K562 (cell line): ENCODE results near the gene KIAA0825. TPM values are rescaled to one million over a fixed set of nuclear protein-coding genes. Genes with fewer than 3 reads are reported as not detected.

Source experiments
- HDAC3 ChIP-seq: fragments of 450-650 bp; IDR thresholded peaks from 2 replicates; pipeline ENCODE4 v1.6.1; 2018; ENCODE audit warnings: borderline replicate concordance, mild to moderate bottlenecking, moderate library complexity; ENCODE audit not compliant: partially characterized antibody
- ZNF778 ChIP-seq: fragments of 450-650 bp; formaldehyde crosslinking; IDR thresholded peaks from 2 replicates; pipeline ENCODE4 v1.4.0; 2020; ENCODE audit warnings: mild to moderate bottlenecking, moderate library complexity
- polyA plus RNA-seq, 8 experiments: library from polyadenylated mRNA; depleted of rRNA in 4 of 8; stranded (reverse) in 5 of 8; unstranded in 3 of 8; fragments of >200 nt; fragmentation: Nextera tagmentation in 2 of 8; fragmentation: Illumina TruSeq in 1 of 8; extraction: Ambion mirVana in 2 of 8; extraction: Trizol in 1 of 8; gene quantifications; 2 replicates each; pipeline versions ENCODE4 v1.2.1 to v1.2.3, GENCODE V29; 2011 to 2014; ENCODE audit warnings: inconsistent platforms in 1 of 8, missing spikeins in 1 of 8
- total RNA-seq, 7 experiments: library from RNA; depleted of rRNA in 6 of 7; stranded (reverse); fragments of >200 nt in 6 of 7; fragmentation: Illumina TruSeq in 2 of 7; extraction: Trizol in 2 of 7; gene quantifications; 2 replicates each; pipeline versions ENCODE4 v1.2.1 to v1.2.3, GENCODE V29; 2011 to 2021; ENCODE audit warnings: low replicate concordance in 1 of 7
- TF ChIP-seq, protein P1 (sequence below), 2 experiments: fragments of 150-350 bp in 1 of 2; IDR thresholded peaks; 2 replicates each; pipeline ENCODE4 v1.6.1; 2012 to 2016; ENCODE audit warnings: low read depth in 2 of 2, low read length in 2 of 2, mild to moderate bottlenecking in 1 of 2, moderate library complexity in 1 of 2
- TF ChIP-seq, protein P2 (sequence below): fragments of 450-650 bp; IDR thresholded peaks from 2 replicates; pipeline ENCODE4 v1.6.1; 2016; ENCODE audit warnings: mild to moderate bottlenecking, moderate library complexity
- TF ChIP-seq, protein P3 (sequence below): sonication (generic); formaldehyde crosslinking; IDR thresholded peaks from 2 replicates; pipeline ENCODE4 v1.8.0; 2023; ENCODE audit warnings: mild to moderate bottlenecking, missing genetic modification reagents

The KIAA0825 gene
- total and polyA plus RNA-seq, 9 of the 15 experiments (the other 6 are each of a cell fraction or from before 2014, with no cell fraction given) = 0.05 to 0.36 (median 0.16) TPM; not detected in 1

DNA sequence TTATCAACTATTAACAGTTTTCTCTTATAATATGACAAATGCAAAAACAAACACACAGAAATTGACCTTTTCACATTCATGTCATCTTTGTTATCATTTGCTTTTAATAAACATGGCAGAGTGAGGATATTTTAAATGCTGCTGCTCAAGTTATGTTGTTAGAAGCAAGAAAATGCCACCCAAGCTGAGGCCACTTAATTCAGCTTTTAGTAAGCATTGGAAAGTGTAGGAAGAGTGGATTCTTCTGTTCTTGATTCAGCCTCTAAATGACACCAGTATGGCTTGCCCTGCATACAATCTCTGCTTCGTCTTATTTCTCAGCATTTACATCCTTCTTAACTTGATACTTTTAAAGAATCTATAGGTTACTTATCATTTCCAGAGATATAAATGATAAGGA lies 456.6 kb downstream of the KIAA0825 start (continued):
- TF ChIP-seq, protein P1, sequence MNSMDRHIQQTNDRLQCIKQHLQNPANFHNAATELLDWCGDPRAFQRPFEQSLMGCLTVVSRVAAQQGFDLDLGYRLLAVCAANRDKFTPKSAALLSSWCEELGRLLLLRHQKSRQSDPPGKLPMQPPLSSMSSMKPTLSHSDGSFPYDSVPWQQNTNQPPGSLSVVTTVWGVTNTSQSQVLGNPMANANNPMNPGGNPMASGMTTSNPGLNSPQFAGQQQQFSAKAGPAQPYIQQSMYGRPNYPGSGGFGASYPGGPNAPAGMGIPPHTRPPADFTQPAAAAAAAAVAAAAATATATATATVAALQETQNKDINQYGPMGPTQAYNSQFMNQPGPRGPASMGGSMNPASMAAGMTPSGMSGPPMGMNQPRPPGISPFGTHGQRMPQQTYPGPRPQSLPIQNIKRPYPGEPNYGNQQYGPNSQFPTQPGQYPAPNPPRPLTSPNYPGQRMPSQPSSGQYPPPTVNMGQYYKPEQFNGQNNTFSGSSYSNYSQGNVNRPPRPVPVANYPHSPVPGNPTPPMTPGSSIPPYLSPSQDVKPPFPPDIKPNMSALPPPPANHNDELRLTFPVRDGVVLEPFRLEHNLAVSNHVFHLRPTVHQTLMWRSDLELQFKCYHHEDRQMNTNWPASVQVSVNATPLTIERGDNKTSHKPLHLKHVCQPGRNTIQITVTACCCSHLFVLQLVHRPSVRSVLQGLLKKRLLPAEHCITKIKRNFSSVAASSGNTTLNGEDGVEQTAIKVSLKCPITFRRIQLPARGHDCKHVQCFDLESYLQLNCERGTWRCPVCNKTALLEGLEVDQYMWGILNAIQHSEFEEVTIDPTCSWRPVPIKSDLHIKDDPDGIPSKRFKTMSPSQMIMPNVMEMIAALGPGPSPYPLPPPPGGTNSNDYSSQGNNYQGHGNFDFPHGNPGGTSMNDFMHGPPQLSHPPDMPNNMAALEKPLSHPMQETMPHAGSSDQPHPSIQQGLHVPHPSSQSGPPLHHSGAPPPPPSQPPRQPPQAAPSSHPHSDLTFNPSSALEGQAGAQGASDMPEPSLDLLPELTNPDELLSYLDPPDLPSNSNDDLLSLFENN (IDR thresholded peaks at IDR 0.05; ENCODE audit: low read depth in 2 of 2, low read length in 2 of 2) = no peak
- TF ChIP-seq ZNF778 (CRISPR knock-in tag) = no peak
- TF ChIP-seq HDAC3 = no peak
- TF ChIP-seq, protein P2, sequence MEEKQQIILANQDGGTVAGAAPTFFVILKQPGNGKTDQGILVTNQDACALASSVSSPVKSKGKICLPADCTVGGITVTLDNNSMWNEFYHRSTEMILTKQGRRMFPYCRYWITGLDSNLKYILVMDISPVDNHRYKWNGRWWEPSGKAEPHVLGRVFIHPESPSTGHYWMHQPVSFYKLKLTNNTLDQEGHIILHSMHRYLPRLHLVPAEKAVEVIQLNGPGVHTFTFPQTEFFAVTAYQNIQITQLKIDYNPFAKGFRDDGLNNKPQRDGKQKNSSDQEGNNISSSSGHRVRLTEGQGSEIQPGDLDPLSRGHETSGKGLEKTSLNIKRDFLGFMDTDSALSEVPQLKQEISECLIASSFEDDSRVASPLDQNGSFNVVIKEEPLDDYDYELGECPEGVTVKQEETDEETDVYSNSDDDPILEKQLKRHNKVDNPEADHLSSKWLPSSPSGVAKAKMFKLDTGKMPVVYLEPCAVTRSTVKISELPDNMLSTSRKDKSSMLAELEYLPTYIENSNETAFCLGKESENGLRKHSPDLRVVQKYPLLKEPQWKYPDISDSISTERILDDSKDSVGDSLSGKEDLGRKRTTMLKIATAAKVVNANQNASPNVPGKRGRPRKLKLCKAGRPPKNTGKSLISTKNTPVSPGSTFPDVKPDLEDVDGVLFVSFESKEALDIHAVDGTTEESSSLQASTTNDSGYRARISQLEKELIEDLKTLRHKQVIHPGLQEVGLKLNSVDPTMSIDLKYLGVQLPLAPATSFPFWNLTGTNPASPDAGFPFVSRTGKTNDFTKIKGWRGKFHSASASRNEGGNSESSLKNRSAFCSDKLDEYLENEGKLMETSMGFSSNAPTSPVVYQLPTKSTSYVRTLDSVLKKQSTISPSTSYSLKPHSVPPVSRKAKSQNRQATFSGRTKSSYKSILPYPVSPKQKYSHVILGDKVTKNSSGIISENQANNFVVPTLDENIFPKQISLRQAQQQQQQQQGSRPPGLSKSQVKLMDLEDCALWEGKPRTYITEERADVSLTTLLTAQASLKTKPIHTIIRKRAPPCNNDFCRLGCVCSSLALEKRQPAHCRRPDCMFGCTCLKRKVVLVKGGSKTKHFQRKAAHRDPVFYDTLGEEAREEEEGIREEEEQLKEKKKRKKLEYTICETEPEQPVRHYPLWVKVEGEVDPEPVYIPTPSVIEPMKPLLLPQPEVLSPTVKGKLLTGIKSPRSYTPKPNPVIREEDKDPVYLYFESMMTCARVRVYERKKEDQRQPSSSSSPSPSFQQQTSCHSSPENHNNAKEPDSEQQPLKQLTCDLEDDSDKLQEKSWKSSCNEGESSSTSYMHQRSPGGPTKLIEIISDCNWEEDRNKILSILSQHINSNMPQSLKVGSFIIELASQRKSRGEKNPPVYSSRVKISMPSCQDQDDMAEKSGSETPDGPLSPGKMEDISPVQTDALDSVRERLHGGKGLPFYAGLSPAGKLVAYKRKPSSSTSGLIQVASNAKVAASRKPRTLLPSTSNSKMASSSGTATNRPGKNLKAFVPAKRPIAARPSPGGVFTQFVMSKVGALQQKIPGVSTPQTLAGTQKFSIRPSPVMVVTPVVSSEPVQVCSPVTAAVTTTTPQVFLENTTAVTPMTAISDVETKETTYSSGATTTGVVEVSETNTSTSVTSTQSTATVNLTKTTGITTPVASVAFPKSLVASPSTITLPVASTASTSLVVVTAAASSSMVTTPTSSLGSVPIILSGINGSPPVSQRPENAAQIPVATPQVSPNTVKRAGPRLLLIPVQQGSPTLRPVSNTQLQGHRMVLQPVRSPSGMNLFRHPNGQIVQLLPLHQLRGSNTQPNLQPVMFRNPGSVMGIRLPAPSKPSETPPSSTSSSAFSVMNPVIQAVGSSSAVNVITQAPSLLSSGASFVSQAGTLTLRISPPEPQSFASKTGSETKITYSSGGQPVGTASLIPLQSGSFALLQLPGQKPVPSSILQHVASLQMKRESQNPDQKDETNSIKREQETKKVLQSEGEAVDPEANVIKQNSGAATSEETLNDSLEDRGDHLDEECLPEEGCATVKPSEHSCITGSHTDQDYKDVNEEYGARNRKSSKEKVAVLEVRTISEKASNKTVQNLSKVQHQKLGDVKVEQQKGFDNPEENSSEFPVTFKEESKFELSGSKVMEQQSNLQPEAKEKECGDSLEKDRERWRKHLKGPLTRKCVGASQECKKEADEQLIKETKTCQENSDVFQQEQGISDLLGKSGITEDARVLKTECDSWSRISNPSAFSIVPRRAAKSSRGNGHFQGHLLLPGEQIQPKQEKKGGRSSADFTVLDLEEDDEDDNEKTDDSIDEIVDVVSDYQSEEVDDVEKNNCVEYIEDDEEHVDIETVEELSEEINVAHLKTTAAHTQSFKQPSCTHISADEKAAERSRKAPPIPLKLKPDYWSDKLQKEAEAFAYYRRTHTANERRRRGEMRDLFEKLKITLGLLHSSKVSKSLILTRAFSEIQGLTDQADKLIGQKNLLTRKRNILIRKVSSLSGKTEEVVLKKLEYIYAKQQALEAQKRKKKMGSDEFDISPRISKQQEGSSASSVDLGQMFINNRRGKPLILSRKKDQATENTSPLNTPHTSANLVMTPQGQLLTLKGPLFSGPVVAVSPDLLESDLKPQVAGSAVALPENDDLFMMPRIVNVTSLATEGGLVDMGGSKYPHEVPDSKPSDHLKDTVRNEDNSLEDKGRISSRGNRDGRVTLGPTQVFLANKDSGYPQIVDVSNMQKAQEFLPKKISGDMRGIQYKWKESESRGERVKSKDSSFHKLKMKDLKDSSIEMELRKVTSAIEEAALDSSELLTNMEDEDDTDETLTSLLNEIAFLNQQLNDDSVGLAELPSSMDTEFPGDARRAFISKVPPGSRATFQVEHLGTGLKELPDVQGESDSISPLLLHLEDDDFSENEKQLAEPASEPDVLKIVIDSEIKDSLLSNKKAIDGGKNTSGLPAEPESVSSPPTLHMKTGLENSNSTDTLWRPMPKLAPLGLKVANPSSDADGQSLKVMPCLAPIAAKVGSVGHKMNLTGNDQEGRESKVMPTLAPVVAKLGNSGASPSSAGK = no peak
- TF ChIP-seq, protein P3, sequence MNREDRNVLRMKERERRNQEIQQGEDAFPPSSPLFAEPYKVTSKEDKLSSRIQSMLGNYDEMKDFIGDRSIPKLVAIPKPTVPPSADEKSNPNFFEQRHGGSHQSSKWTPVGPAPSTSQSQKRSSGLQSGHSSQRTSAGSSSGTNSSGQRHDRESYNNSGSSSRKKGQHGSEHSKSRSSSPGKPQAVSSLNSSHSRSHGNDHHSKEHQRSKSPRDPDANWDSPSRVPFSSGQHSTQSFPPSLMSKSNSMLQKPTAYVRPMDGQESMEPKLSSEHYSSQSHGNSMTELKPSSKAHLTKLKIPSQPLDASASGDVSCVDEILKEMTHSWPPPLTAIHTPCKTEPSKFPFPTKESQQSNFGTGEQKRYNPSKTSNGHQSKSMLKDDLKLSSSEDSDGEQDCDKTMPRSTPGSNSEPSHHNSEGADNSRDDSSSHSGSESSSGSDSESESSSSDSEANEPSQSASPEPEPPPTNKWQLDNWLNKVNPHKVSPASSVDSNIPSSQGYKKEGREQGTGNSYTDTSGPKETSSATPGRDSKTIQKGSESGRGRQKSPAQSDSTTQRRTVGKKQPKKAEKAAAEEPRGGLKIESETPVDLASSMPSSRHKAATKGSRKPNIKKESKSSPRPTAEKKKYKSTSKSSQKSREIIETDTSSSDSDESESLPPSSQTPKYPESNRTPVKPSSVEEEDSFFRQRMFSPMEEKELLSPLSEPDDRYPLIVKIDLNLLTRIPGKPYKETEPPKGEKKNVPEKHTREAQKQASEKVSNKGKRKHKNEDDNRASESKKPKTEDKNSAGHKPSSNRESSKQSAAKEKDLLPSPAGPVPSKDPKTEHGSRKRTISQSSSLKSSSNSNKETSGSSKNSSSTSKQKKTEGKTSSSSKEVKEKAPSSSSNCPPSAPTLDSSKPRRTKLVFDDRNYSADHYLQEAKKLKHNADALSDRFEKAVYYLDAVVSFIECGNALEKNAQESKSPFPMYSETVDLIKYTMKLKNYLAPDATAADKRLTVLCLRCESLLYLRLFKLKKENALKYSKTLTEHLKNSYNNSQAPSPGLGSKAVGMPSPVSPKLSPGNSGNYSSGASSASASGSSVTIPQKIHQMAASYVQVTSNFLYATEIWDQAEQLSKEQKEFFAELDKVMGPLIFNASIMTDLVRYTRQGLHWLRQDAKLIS = no peak
- TF ChIP-seq, all 486 proteins: peak for 0
